ENCODE results near the gene NOXO1.

GRCh38 chr16:1998360-1998835 lies 17.1 kb upstream of the NOXO1 start:
- TF ChIP-seq CTCF (conservative IDR thresholded peaks at IDR 0.05 in 1 of 2, IDR thresholded peaks at IDR 0.05 in 1 of 2; ENCODE audit: extremely low read depth in 1 of 2, insufficient read depth in 1 of 2, low read depth in 1 of 2, low read length in 2 of 2) (no peak), EZH2 (IDR thresholded peaks at IDR 0.05; ENCODE audit: borderline replicate concordance, low read length) (no peak)
